Dermis blood vessel endothelial cell (primary cell): Measurements from ENCODE around the gene CDC27. TPM values are rescaled to one million over a fixed set of nuclear protein-coding genes. Genes with fewer than 3 reads are reported as not detected.
"Not testable (repeated sequence)": the region's sequence is repeated elsewhere in the genome, so short reads cannot be mapped to it uniquely, and the experiment has no call there.

Experiments
- DNase-seq: peaks from one replicate; pipeline ENCODE4 v3.0.0; 2010
- total RNA-seq: library from RNA; depleted of rRNA; stranded (reverse); fragments of >200 nt; gene quantifications from 2 replicates; pipeline ENCODE4 v1.2.3, GENCODE V29; 2014

The CDC27 gene, protein sequence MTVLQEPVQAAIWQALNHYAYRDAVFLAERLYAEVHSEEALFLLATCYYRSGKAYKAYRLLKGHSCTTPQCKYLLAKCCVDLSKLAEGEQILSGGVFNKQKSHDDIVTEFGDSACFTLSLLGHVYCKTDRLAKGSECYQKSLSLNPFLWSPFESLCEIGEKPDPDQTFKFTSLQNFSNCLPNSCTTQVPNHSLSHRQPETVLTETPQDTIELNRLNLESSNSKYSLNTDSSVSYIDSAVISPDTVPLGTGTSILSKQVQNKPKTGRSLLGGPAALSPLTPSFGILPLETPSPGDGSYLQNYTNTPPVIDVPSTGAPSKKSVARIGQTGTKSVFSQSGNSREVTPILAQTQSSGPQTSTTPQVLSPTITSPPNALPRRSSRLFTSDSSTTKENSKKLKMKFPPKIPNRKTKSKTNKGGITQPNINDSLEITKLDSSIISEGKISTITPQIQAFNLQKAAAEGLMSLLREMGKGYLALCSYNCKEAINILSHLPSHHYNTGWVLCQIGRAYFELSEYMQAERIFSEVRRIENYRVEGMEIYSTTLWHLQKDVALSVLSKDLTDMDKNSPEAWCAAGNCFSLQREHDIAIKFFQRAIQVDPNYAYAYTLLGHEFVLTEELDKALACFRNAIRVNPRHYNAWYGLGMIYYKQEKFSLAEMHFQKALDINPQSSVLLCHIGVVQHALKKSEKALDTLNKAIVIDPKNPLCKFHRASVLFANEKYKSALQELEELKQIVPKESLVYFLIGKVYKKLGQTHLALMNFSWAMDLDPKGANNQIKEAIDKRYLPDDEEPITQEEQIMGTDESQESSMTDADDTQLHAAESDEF
- 97.3 and 201 TPM in 2 replicates for total RNA-seq

DNA sequence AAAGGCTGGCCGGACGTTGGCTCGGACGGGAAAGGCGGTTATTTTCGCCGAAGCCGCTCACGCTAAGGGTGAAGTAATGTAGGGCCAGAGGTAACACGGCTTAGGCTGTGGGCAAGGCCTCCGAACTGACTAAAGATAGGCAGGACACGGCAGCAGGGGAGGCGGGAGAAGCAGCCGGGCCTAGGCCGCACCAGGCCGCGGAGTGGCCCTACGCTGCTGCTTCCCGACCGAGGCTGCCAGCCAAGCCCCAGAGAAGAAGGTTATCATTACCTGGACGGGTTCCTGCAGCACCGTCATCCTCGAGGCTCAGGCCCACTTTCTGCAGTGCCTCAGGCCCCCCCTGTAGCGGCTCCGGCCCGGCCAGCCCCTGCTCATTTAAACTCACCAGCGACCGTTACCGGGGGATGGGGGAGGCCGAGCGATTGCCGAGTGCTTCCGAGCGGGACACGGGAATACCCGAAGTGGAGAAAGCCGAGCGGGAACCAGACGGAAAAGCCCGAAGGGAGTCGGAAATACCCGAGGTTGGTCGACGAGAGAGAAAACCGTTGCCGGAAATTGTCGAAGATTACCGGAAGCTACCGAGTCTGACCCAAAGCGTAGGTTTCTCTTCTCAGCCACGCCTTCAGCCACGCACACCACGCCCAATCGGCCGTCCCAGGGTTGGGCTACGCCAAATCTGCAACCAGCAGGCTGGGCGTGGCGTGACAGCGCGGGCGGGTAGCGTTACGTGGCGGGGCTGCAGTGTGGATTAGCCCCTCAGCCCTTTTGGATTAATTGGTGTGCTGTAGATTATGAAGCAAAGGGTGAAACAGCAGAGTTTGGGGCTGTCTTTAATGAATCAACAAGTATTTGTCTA lies at the start of gene CDC27:
TSS of gene CDC27 (minus strand) at position 420 of the 856 bp plus-strand sequence. CDS start at position 297, 123 bp downstream.
- peak; percentile 99 for DNase-seq

DNA sequence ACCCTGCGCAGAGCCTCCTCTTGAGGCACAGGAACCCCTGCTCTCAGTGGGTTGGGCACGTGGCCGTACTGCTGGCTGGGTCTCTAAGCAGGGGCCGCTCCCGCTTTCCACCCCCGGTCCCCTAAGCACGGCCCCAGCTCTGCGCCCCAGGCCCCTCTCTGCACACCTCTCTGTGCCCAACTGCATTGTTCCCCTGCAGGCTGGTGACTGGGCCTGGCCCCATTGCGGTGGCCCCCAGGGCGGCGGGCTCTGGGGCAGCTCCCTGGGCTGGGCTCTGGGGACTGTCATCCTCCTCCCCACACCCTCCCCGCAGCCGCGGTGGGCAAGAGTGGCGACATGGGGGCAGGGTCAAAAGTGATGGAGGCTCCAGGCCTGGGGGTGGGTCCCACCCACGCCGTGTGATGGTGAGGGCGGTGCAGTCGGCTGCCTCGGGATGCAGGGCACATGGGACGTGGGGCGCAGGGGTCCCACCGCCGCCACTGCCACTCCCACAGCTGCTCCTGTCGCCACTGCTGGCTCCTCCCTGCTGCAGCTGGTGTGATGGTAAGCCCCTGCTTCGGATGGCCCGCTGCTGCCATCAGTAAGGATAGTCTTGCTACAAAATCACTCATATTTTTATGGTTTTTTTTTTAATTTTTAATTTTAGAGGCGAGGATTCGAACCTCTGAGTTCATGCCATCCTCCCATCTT lies 49.4 kb upstream of the CDC27 start:
- DNase-seq: no peak

DNA sequence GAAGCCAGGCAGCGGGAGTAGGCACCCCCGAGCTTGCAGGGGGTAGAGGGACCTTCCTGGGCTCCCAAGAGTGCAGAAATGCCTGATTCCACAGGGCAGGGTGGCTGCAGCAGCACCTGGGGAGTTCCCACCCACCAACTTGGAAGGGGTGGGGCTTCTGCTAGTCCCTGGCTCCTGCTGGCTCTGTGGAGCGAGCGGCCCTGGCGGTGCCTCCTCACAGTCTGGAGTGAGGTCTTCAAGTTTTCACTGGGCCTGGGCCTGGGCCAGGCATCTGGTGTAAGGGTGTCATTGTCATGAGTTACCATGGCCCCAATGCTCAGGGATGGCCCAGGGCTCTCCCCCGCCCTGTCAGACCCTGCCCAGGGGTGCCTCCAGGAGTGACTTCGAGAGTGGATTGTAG lies 48.7 kb upstream of the CDC27 start:
- DNase-seq: no peak

DNA sequence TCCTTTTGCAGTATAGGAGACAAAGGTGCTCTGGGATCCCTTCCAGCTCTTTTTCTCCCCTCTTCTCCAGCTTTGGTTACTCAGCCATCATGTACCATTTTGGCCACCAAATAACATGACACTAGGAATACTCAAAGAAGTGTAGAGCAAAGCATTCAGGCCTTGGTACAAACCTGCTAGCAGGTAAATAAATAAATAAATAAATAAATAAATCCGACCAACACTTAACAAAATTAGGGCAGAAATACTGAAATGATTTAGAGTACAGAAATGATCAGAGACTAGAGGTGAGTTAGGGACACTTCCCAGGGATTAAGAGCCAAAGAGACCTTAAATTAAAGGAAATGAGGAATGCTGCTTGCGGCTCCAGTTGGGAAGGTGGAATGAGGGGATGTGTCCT lies 46.8 kb upstream of the CDC27 start:
- no peak for DNase-seq

DNA sequence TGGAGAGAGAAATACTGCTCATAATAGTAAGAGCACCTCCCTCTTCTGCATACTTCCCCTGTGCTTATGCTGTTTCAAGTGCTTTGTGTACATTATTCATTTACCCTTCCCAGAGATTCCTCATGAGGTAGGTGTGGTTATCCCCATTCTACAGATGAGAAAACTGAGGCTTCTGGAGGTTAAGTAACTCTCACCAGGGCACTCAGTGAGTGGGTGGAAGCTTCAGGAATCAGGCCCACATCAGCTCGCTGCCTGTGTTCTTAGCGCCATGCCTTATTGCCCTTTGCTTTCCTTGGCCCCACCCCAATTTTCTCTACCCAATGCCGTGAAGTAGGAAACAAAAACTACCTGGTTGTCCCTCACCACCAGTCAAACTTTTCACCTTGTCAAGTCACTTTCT lies 46.4 kb upstream of the CDC27 start:
- no peak for DNase-seq

DNA sequence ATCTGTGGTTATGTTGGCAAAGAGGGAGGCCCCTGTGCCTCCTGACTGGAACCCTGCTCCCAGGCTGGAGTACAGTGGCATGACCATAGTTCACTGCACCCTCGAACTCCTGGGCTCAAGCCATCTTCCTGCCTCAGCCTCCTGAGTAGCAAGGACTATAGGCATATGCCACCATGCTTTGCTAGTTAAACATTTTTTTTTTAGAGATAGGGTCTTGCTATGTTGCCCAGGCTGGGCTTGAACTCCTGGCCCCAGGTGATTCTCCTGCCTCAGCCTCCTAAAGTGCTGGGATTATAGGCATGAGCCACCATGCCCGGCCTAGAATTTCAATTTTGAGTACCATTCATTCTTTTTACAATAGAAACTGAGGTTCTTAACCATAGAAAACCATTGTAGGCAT lies 43.4 kb upstream of the CDC27 start:
- no peak for DNase-seq

DNA sequence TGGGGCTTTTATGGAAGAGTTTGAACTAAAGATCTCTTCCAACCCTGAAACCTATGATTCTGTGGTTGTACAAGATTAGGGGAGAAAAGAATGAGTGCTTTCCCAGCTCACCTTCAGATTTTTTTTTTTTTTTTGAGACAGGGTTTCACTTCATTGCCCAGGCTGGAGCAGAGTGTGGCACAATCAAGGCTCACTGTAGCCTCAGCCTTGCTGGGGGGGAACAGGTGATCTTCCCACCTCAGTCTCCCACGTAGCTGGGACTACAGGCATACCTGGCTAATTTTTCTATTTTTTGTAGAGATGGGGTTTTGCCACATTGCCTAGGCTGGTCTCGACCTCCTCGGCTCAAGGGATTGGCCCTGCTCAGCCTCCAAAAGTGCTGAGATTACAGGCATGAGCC lies 42.8 kb upstream of the CDC27 start:
- DNase-seq: no peak

DNA sequence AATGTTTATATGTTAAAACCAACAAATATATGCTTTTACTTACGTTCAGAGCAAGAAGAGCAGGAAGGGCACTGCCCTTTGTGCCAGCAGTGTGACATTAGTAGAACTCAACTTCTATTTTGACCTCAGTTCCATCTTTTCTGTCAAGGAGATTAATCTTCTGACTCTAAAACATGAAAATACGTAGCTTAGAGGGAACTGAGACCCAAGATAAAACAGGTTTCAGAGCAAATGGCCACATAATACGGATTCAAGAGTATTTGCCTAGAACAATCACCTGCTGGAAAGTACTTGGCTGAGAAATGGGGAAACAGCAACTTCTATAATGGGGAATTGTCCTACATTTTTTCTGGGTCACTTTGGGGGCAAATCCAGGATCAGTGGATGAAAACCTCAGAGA lies 42.2 kb upstream of the CDC27 start:
- no peak for DNase-seq

DNA sequence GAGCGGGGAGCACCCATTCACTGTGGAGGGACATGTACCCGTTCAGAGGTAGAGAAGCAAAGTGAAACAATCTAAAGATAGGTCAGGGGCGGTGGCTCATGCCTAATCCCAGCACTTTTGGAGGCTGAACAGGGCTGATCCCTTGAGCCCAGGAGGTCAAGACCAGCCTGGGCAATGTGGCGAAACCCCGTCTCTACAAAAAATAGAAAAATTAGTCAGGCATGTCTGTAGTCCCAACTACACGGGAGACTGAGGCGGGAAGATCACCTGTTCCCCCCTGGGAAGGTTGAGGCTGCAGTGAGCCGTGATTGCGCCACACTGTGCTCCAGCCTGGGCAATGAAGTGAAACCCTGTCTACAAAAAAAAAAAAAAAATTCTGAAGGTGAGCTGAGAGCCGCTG lies 41.8 kb upstream of the CDC27 start:
- DNase-seq: no peak

DNA sequence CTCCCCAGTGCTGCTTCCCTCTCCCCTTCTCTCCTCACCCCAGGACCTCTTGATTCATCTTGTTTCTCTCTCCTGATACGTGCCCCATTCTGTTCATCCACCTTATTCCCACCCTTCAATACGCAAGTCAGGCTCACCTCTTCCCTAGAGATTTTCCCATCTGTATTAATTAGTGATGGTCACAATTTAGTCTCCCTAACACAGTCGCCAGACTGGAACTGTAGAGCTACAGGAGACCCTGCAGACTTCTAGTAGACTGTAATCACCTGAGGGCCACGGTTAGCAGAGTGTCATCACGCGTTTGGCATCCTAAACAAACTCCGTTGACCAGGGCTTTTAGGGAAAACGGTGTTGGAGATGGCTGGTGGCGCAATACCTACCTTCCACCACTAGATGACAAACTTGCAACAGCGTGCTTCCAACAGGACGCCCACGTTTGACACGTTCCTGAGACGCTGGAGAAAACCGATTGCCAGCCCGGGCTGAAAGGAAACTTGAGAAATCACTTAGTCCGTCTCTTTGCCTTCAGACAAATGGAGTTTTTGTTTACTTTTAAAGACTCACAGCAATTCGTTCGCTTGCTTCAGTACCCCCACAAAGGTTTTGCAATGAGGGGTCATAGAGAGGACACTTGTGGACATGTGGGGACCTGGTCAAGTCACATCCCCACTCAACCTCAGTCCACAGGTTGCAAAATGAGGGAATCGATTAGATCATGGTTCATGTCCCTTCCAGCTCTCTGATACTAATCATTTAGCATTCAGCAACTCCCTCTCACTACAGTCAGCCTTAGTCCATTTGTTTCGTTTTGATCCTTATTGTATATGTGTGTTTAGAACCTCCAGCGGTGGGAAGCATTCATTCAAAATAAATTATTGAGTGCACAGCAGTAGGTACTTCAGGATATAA lies 40.7 kb upstream of the CDC27 start:
- DNase-seq: peak; percentile 97

DNA sequence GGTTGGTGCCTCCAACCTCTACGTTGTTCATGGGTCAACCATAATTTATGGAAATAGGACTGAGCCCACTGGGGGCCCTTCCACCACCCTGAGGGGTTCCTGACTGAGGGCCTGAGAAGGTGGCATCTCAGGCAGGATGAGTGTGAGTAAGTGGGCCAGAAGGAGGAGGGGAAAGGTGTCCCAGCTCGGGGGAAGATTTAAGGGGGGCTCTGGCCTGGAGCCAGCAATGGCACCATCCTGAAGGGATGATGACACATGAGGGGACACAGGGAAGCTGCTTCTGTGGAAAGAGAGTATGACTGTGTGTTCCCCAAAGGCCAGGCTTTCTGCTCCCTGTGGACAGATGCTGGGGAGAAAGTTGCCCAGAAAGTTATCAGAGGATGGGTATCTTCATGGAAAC lies 38.8 kb upstream of the CDC27 start:
- no peak for DNase-seq

DNA sequence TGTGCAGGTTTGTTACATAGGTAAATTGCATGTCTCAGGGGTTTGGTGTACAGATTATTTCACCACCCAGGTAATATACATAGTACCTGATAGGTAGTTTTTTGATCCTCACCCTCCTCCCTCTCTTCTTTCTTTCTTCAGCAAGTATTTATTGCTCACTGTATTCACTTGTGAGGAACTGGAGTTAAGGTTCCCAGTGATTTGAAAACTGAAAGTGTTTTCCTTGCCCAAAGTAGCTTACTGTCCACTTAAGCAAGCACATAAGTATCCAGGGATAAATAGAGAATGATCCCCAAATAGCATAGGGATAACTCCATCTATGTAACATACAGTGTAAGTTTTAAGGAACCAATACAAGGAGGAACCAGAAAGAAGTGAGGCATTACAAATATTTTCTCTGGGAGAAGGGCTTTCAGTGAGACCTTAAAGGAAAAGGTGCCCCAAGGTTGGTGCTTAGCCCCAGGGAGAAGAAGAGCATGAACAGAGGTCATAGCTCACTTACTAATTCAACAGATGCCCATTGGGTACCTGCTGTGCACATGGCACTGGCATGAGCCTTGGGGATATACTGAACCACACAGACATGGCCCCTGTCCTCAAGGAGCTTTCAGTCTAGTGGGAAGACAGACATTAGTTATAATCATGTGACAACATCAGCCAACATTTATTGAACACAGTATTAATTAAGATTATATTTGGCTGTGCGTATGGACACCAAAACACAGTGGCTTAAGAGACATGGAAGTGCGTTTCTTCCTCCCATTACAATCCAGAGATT lies 37.0 kb upstream of the CDC27 start:
- peak; percentile 61 for DNase-seq

DNA sequence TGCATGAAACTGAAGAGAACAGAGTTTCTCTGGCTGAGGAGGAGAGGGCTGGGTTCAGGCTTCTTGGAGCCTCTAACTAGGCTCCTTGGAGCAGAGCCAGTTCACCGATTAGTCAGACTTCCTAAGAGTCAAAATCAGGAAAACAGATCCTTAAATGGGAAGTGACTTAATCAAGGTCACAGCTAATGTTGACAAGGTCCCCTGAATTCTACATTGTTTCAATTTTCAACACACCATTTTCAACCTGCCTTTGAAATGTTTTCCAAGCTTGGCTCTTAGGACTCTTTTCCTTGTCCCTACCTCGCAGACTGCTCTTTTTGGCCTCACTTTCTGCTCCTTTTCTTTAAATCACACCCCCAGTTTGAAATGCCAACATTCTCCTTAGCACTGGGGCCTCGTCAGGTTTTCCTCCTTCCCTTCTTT lies 36.4 kb upstream of the CDC27 start:
- peak; percentile 100 for DNase-seq

DNA sequence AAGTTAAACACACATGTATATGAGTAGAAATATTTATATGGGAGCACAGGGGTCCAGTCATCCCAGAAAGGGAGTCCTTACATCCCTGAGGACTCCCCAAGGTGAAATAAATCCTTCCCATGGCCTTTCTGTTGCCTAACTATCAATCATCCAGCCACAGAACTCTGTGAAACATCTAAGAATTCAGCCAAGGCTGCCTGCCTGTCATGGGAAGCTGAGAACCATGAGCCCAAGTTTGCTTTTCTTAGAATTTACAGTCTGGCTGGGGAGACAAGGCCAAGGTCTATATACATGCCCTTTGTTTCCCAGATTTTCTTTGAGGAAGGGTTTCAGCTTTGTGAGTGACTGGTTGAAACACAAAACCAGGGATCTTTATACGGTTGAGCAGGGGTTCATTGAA lies 35.9 kb upstream of the CDC27 start:
- DNase-seq: no peak

DNA sequence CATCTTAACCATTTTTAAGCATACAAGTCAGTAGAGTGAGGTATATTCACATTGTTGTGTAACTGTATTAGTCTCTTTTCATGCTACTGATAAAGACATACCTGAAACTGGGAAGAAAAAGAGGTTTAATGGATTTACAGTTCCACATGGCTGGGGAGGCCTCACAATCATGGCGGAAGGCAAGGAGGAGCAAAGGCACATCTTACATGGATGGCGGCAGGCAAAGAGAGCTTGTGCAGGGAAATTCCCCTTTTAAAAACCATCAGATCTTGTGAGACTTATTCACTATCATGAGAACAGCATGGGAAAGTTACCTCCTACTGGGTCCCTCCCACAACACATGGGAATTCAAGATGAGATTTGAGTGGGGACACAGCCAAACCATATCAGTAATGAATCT lies 35.0 kb upstream of the CDC27 start:
- not testable (repeated sequence) for DNase-seq

DNA sequence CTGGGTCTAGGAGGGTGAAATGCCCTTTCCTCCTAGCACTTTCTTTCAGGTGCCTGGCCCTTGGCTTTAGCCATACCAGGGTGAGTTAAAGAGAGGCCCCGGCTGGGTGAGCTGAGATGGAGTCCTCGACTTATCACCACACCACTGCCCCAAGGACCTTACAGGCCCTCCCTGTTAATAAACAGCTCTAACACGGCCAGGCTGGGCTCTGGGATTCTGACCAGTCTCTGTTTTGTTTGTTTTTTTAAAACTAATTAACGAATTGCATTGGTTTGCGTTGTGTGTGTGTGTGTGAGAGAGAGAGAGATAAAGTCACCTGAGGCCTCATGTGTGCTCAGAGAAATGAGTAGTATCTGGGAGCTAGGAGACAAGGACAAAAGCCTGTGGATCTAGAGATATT lies 34.4 kb upstream of the CDC27 start:
- DNase-seq: no peak

DNA sequence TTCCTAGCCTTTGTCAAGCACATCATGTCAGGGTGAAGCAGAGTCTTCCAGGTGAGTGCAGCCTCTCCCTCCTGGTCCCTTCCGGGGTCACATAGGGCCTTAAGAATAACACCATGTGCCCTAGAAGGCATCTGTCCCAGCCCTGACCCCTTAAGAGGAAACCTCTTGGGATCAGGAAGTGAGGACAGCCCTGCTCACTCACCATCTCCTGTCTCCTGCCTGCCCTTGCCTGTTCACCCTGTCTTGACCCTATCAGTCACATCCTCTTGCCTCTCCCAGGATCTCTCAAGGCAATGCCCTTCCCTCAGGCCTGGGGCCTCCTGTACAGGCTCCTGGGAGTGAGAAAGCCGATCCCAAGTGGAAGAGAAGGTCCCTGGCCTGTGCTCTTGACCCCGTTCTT lies 33.9 kb upstream of the CDC27 start:
- DNase-seq: peak; percentile 65

DNA sequence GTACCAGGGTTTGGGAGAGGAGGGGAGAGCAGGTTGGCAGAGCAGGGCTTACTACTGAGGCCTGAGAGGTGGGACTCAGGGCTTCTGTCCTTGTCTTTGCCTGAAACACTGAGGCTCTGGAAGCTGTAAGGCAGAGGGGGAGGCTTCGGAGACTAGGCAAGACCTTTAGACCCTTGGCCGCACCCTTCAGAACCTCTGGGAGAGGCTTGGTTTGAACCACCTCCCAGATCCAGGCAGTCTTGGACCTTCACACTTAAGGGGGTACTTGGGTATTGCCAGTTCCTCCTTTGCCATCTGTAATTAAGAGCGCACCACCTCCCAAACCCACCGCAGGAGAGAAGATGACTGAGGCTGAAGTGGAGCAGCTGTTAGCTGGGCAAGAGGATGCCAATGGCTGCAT lies 33.0 kb upstream of the CDC27 start:
- no peak for DNase-seq

DNA sequence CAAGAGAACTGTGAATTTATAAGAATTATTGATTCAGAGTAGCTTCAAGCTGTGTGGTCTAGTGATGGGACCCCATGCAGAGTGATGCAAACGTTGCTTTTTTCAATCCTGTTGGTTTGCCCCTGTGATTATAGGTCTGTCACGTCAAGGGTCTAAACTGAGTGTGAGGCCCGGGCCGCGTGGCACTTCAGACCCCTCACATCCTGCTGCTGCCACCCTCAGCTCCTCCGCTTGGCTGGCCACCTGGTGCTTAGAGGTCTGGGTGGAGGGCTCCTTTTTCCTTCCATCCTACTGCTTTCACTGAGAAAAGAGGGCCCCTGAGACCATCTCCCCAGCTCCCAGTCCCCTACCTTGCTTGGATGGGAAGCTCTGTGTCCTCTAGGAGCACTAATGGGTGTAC lies 32.1 kb upstream of the CDC27 start:
- no peak for DNase-seq

DNA sequence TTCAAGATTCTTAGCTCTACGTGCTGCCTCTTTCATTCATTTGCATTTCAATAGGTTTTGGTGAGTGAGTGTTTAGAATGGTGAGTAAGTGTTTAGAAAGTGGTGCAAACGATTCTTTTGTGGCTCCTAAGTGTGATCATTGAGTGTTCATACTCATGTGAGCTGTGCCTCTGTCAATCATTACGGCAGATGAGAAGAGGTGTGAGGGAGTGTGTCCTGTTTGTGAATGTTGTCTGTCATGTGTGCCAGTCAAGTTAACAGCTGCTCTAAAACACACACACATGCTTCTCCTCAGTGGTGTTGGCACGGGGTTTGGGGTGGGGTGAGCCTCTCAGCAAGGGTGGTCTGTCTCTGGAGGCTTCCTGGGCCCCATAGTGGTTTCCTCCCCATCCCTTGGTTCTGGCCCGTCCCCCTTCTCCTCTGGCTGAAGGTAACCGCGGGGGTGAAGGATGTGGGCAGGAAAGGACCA lies 31.5 kb upstream of the CDC27 start:
- no peak for DNase-seq
